Lower leg skin (tissue), 4 donors: ENCODE measurements around the gene DGKH. TPM values are rescaled to one million over a fixed set of nuclear protein-coding genes. Genes with fewer than 3 reads are reported as not detected.

ENCODE experiments used
- DNase-seq, 2 donors: peaks; one replicate each; pipeline ENCODE4 v3.0.0-alpha.2; 2019; ENCODE audit warnings: low spot score in 2 of 2
- H3K4me3 ChIP-seq: fragments of 200-600 bp; sonication (generic); 2 replicates; pipeline ENCODE4 v1.5.1; 2017; ENCODE audit warnings: mild to moderate bottlenecking, low read depth; ENCODE audit not compliant: poor library complexity, severe bottlenecking
- POLR2A ChIP-seq, 2 donors: fragments of 450-650 bp; IDR thresholded peaks; one replicate each; pipeline ENCODE4 v1.6.1; 2016 to 2017; ENCODE audit warnings: antibody characterized with exemption in 2 of 2, mild to moderate bottlenecking in 1 of 2, moderate library complexity in 1 of 2
- WGBS, 2 donors: methylation state at CpG; one replicate each; pipeline ENCODE4 v1.1.5; 2018; 5-methylcytosine and 5-hydroxymethylcytosine counted together
- intact Hi-C: fragments of 100-400 bp; cut with DNase I; formaldehyde crosslinking; loops from one replicate; pipeline ENCODE4 v1.15.0; 2023; ENCODE audit warnings: low total_unique reads
- total RNA-seq, 4 donors: library from RNA; depleted of rRNA; stranded (reverse); fragments of >200 nt; gene quantifications; one replicate each; pipeline ENCODE4 v1.1.0, GENCODE V29; 2016
- TF ChIP-seq, protein P1 (sequence below), 3 donors: fragments of 450-650 bp; IDR thresholded peaks; one replicate each; pipeline ENCODE4 v1.5.1; 2016; ENCODE audit warnings: antibody characterized with exemption in 3 of 3, mild to moderate bottlenecking in 3 of 3, moderate library complexity in 2 of 3

DGKH gene
- total RNA-seq, 4 donors from 2014 or later = 8.8 to 17.0 (median 10.9) TPM

GRCh38 chr13:42211704-42212464, 163.4 kb downstream of the DGKH start:
- no peak overlapping the region for H3K4me3 ChIP-seq
- TF ChIP-seq, protein P1, sequence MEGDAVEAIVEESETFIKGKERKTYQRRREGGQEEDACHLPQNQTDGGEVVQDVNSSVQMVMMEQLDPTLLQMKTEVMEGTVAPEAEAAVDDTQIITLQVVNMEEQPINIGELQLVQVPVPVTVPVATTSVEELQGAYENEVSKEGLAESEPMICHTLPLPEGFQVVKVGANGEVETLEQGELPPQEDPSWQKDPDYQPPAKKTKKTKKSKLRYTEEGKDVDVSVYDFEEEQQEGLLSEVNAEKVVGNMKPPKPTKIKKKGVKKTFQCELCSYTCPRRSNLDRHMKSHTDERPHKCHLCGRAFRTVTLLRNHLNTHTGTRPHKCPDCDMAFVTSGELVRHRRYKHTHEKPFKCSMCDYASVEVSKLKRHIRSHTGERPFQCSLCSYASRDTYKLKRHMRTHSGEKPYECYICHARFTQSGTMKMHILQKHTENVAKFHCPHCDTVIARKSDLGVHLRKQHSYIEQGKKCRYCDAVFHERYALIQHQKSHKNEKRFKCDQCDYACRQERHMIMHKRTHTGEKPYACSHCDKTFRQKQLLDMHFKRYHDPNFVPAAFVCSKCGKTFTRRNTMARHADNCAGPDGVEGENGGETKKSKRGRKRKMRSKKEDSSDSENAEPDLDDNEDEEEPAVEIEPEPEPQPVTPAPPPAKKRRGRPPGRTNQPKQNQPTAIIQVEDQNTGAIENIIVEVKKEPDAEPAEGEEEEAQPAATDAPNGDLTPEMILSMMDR (IDR thresholded peaks at IDR 0.05) = no peak
- TF ChIP-seq POLR2A (IDR thresholded peaks at IDR 0.05) = no peak
- WGBS, 2 donors = 89 to 90% methylated on average over 5 of the region's 5 CpGs
- intact Hi-C loops = no loop called here
- no peak for DNase-seq

GRCh38 chr13:42214446-42214845, 166.0 kb downstream of the DGKH start:
- no peak for DNase-seq
- intact Hi-C loops = no loop called here
- H3K4me3 ChIP-seq = no peak overlapping the region
- TF ChIP-seq POLR2A (IDR thresholded peaks at IDR 0.05) = no peak
- TF ChIP-seq, protein P1 (IDR thresholded peaks at IDR 0.05) = no peak
- WGBS, 2 donors = 49 to 70% methylated on average over 4 of the region's 4 CpGs

GRCh38 chr13:42215578-42216421, 167.4 kb downstream of the DGKH start:
- no peak for DNase-seq
- 69 to 74% methylated on average over 6 of the region's 6 CpGs for WGBS, 2 donors
- intact Hi-C loops = no loop called here
- no peak for TF ChIP-seq POLR2A (IDR thresholded peaks at IDR 0.05)
- TF ChIP-seq, protein P1 (IDR thresholded peaks at IDR 0.05) = no peak
- no peak overlapping the region for H3K4me3 ChIP-seq

DNA sequence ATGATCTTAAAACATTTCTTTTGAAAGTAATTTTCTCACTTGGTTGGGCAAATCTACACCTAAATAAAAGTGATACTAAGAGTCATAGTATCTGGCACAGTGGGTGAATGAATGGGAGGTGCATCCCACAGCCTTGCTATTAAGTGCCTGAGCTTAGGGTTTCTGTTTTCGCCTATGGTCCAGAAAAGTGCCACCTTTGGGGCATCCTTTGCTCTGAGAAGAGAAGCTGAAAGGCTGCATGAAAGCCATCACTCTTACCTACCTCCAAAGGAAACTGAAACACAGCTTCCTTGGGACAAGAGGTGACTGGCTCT, 167.9 kb downstream of the DGKH start:
- intact Hi-C loops = no loop called here
- no peak overlapping the region for H3K4me3 ChIP-seq
- no peak for TF ChIP-seq POLR2A (IDR thresholded peaks at IDR 0.05)
- TF ChIP-seq, protein P1 (IDR thresholded peaks at IDR 0.05) = no peak
- DNase-seq = no peak
- 80 to 91% methylated on average over 1 of the region's 1 CpG for WGBS, 2 donors

DNA sequence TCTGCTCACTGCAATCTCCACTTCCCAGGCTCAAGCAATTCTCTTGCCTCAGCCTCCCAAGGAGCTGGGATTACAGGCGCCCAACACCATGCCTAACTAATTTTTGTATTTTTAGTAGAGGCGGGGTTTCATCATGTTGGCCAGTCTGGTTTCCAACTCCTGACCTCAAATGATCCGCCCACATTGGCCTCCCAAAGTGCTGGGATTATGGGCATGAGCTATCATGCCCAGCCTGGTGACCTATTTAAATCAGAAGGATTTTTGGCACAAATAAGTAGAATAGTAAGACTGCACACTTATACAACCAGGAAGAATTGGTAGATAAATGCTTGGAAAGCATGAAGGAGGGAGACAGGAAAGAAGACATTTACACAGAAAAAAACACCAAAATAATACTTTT, 170.1 kb downstream of the DGKH start:
- DNase-seq = no peak
- 34 to 56% methylated on average over 3 of the region's 3 CpGs for WGBS, 2 donors
- no peak overlapping the region for H3K4me3 ChIP-seq
- intact Hi-C loops = no loop called here
- TF ChIP-seq, protein P1 (IDR thresholded peaks at IDR 0.05) = no peak
- TF ChIP-seq POLR2A (IDR thresholded peaks at IDR 0.05) = no peak
